HG02852 (cell line): Measurements from ENCODE around the gene NDUFV1.
"Not testable (repeated sequence)": the region's sequence is repeated elsewhere in the genome, so short reads cannot be mapped to it uniquely, and the experiment has no call there.

Experiments
- ATAC-seq: cut with Tn5 transposase; IDR thresholded peaks from one replicate; pipeline ENCODE4 v1.9.1; 2021; ENCODE audit warnings: mild to moderate bottlenecking, moderate library complexity; ENCODE audit not compliant: unreplicated experiment

The NDUFV1 gene

DNA sequence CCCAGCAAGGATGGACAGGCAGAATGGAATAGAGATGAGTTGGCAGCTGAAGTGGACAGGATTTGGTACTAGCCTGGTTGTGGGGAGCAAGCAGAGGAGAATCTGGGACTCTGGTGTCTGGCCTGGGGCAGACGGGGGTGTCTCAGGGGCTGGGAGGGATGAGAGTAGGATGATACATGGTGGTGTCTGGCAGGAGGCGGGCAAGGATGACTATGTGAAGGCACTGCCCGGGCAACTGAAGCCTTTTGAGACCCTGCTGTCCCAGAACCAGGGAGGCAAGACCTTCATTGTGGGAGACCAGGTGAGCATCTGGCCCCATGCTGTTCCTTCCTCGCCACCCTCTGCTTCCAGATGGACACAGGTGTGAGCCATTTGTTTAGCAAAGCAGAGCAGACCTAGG lies 20.8 kb upstream of the NDUFV1 start:
- ATAC-seq: no peak

DNA sequence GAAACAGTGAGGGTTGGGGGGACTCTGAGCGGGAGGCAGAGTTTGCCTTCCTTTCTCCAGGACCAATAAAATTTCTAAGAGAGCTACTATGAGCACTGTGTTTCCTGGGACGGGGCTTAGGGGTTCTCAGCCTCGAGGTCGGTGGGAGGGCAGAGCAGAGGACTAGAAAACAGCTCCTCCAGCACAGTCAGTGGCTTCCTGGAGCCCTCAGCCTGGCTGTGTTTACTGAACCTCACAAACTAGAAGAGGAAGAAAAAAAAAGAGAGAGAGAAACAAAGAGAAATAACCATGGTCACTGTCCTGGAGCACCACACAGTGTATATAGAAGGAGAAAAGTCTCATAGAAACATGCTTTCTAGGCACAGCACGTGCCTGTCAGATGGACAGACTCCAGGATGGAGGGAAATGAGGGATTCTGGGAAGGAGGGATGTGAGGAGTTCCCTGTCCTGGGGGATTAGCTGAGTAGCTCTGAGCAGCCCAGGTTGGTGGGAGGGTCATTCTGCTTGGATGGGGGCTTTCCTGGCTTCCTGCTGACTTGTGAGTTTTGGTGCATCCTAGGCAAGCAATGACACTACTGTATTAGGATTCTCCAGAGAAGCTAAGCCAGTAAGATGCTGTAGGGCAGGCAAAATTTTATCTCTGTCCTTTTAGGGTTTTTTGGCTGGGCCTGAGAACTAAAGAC lies 20.0 kb upstream of the NDUFV1 start:
- no peak for ATAC-seq

DNA sequence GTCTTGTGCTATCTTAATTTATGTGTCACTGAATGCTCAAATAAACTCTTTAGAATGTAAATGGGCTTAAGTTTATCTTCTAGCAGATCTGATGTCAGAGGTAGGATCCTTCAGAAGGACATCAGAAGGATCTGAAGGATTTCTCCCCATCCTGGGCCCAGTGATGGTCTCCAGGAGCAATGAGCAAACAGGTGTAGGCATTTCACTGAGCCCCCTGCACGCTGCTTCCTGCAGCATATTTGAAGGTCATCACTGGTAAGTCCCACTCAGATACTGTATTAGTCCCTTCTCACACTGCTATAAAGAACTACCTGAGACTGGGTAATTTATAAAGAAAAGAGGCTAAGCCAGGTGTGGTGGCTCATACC lies 18.6 kb upstream of the NDUFV1 start:
- peak; percentile 19 for ATAC-seq

DNA sequence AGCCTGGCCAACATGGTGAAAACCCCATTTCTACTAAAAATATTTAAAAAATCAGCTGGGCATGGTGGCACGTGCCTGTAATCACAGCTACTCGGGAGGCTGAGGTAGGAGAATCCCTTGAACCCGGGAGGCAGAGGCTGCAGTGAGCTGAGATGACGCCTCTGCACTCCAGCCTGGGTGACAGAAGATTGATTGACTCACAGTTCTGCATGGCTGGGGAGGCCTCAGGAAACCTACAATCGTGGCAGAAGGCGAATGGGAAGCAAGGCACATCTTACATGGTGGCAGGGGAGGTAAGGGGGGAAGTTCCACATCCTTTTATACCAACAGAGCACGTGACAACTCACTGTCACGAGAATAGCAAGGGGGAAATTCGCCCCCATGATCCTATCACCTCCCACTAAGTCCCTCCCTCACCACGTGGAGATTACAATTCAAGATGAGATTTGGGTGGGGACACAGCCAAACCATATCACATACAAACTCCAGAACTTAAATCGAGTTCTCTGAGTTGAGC lies 17.8 kb upstream of the NDUFV1 start:
- ATAC-seq: not testable (repeated sequence)

DNA sequence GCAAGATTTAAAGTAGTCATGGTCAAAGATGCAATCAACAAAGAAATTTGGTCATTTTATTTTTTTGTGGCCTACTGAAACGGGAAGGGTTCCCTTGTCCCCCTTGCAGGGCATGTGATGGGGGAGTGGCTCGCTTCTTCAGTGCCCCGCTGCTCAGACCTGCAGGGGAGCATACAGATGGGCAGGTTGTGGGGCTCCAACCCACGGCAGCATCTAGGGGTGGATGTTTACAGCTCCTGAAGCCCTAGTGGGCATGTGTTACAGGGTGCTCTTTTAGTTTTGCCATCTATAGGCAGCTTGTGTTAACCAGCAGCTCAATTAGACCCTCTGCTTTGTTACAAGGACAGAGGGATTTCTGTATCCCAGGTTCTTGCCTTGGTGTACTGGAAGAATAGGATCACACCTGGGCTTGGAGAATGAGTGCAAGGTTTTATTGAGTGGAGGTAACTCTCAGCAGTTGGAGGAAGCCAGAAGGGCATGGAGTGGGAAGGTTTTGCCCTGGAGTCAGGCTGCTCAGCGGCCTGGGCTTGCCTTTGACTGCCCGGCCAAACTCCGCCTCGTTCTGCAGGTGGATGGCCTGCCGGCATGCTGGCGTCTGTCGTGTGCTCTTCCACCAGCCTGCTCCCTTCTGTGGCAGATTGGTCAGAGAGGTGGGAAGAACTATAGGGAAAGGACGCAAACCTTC lies 13.7 kb upstream of the NDUFV1 start:
- ATAC-seq: no peak

DNA sequence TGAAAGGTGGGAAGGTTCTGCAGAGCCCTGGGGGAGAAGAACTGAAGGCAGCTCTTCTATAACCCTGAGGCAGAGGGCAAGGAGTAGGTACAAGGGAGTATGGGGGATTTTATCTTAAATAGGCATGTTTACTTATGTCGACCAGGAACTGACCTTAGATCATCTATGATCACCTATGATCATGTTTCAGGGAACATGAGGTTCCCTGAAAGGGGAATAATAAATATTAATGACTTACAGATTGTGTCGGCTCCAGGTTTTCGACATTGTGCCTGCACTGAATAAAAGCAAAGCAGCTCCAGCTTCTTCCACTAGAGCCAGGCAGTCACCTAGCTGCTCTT lies 13.2 kb upstream of the NDUFV1 start:
- no peak for ATAC-seq

DNA sequence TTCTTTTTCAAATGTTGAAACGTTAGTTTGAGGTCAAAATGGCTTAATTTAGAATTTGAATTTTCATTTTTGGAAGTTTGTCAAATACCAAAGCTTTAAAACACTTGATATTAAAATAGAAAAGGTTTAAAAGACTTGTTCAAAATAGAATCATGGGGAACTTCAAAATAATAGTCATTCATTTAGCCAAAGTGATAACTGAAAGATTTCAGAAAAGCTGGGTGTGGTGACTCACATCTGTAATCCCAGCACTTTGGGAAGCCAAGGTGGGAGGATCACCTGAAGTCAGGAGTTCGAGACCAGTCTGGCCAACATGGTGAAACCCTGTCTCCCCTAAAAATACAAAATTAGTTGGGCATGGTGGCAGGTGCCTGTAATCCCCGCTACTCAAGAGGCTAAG lies 12.3 kb upstream of the NDUFV1 start:
- no peak for ATAC-seq

DNA sequence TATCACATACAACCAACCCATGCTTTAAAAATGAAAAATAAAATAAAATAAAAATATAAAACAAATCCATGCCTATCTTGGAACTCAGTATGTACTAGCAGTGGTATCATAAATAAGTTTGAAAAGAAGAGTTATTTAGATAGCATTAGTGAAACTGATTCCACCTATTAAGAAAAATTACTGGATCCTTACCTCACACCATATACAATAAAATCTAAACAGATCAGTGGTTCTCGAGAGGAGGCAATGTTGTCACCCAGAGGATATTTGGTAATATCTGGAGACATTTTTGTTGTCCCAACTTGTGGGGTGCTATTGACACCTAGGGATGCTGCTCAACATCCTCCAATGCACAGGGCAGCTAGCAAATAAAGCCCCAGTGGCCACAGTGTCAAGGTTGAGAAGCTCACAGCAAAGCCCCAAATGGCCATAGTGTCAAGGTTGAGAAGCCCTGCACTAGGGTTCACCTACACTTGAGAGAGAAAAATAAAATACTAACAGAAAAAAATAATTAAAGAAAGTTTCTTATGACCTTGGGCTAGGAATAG lies 9.9 kb upstream of the NDUFV1 start:
- ATAC-seq: no peak

DNA sequence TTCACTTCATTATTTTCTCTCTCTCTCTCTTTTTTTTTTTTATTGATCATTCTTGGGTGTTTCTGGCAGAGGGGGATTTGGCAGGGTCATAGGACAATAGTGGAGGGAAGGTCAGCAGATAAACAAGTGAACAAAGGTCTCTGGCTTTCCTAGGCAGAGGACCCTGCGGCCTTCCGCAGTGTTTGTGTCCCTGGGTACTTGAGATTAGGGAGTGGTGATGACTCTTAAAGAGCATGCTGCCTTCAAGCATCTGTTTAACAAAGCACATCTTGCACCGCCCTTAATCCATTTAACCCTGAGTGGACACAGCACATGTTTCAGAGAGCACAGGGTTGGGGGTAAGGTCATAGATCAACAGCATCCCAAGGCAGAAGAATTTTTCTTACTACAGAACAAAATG lies 9.3 kb upstream of the NDUFV1 start:
- not testable (repeated sequence) for ATAC-seq

DNA sequence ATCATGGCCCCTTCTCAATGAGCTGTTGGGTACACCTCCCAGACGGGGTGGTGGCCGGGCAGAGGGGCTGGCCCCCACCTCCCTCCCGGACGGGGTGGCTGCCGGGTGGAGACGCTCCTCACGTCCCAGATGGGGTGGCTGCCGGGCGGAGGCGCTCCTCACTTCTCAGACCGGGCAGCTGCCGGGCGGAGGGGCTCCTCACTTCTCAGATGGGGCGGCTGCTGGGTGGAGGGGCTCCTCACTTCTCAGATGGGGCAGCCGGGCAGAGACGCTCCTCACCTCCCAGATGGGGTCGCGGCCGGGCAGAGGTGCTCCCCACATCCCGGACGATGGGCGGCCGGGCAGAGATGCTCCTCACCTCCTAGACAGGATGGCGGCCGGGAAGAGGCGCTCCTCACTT lies 8.8 kb upstream of the NDUFV1 start:
- not testable (repeated sequence) for ATAC-seq

DNA sequence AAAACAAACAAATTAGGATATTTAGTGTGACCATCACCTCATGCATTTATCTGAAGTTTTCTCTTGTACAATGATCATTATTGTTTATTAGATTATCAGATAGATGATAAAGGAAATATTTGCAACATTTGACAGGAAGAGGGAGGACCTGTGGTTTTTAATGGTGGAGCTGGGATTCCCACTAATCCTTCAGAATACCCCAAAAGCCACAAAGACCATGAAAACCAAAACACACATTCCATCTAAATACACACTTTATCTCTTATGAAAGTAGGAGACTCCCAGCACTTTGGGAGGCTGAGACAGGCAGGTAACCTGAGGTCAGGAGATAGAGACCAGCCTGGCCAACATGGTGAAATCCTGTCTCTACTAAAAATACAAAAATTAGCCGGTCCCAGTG lies 7.6 kb upstream of the NDUFV1 start:
- ATAC-seq: no peak

DNA sequence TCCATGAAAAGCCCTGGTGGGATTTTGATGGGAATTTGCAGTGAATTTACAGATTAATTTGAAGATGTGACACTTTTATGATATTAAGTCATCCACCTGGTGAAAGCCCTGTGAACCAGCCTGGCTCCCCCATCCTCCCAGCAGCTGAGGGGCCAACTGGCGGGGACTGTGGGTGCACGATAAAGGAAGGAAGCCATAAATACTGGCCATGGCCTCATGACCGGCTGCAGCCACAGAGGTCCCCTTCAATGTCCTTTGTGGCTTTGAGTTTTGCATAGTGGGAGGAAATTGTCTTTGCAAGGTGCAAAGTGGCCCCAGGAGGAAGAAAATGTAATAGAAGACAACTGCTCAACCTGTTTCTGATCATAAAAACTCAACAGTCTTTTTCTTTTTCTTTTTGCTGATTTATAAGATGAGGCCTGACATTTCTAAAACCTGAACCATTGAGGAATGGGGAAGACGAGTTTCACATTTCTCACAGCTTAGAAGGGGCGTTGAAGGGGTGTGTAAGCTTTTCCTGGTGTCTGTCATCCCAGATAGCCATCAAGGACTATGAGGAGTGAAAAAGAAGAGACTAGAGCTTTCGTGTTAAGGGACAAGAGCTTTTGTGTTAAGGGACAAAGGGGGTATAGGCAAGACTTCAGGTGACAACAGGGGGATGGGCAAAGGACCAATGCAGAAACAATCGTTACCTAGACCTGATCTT lies 6.3 kb upstream of the NDUFV1 start:
- no peak for ATAC-seq

DNA sequence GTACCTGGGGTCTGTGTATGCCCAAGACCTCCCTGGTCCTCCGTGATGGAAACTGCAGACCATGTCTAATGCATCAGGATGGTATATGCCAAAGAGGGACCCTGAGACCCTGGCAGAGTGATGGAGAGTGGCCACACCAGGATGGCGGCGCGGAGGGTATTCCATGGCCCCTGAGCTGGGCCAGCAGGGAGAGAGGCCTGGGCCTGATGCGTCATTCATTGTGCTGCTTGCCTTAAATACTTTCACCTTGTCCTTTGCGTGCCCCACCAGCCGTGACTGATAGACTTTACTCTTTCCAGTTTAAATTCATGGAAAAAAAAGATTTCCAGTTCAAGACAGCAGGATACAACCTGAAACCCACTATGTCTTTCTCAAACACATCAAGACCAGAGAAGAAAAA lies 5.6 kb upstream of the NDUFV1 start:
- ATAC-seq: no peak

DNA sequence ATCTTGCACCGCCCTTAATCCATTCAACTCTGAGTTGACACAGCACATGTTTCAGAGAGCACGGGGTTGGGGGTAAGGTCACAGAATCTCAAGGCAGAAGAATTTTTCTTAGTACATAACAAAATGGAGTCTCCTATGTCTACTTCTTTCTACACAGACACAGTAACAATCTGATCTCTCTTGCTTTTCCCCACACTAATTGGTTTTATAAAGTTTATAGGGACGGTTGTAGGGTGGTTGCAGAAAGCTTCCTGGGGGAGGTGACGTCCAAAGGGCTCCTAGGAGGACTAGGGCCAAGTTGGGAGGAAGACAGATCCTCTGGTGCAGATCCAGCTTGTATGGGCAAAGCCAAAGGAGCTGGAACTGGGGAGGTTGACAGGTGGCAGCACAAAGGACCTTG lies 2.6 kb upstream of the NDUFV1 start:
- ATAC-seq: not testable (repeated sequence)

DNA sequence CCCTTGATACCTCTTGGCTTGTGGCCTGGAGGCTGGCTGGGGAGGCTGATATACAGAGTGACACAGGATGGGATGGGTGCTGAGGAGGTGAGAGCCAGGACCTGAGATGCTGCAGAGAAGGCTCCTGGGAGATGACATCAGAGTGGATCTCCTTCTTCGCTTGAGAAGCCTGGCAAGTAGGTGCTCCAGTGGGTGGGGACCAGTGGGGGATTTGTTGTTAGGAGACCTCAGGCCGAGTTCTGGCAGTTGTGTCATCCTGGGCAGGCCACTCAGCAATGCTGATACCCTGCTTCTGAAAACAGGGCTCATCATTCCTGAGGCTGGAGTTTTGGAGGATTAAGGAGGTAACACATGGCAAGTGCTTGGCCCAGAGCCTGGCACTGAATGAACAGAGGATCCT lies 1.9 kb upstream of the NDUFV1 start:
- no peak for ATAC-seq

DNA sequence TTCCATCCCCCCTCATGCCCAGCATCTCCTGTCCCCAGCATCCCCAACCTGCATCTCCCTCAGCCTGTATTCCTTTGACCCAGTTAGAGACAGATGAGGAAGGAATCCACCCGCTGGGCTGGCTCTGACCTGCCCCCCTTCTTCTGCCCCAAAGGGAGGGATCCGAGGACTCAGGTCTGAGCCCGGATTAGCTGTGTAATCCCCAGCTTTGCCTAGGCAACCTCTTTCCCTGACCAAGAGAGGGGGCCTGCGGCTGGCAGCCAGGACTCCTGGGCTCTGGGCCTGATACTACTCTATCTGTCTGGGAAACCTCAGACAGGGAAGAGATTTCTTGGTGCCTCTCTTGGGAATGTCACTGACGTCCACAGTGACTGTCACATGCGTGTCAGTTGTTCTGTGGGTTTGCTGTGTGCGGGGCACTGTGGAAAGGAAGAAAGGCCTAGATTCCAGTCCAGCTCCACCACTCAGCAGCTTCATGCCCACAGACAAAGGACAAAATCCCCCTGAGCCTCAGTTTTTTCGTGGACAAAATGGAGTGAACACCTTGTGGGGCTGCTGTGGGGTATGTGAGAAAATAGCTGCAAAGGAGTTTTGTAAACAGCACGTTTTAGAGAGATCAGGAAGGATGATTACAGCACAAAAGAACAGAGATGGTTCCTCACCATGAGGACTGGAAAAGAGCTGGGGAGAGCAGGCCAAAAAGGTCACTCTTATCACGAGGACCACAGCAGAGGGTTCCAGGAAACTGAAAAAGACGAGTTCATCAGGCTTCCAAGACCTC lies 1.3 kb upstream of the NDUFV1 start:
- ATAC-seq: no peak

DNA sequence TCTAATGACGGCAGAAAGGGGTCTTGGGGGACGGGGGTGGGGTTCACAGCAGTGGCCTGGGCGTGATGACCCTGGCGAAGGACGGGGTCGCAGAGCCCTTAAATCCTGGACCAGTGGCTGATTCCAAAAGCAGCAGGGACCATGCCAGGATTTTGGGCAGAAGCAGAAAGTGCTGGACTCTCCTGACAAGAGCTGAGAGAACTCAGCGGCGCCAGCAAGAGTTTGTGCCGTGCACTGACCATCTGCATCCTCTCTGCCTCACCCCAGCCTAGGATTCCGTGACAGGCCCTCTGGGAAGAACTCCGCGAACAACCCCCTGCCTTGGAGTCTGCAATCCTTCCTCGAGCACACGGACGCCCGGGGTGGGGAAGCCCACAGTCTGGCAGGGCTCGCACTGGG lies 644 bp upstream of the NDUFV1 start:
- ATAC-seq: no peak

DNA sequence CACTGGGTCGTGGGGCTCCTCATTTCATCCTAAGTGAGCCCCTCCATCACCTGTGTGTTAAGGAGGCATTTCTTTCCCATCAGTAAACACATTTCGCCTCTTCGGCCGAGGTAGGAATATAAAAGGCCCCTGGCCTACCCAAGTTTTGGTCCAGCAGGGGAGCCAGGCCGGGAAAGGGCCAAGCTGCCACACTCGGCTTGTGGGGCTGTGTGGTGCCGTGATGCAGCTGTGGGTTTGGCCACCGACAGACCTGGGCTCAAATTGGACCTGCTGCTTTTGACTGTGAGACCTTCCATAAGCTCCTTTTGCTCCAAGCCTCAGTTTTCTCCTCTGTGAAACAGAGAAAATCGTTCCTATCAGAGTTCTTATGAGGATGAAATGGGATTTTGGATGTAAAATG lies 771 bp downstream of the NDUFV1 start:
- ATAC-seq: no peak

DNA sequence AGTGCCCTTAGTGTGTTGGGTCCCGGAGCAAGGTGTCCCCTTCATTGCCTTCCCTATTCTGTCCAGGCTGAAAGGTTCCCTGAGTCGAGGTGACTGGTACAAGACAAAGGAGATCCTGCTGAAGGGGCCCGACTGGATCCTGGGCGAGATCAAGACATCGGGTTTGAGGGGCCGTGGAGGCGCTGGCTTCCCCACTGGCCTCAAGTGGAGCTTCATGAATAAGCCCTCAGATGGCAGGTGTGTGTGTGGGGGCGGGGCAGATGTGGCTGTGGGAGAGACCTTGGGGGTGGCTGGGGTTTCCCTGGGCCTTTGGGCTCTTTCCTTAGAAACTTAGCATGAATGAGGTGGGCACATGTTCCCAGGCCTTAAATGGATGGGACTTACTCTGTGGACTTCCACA lies 1.8 kb downstream of the NDUFV1 start:
- ATAC-seq: no peak

DNA sequence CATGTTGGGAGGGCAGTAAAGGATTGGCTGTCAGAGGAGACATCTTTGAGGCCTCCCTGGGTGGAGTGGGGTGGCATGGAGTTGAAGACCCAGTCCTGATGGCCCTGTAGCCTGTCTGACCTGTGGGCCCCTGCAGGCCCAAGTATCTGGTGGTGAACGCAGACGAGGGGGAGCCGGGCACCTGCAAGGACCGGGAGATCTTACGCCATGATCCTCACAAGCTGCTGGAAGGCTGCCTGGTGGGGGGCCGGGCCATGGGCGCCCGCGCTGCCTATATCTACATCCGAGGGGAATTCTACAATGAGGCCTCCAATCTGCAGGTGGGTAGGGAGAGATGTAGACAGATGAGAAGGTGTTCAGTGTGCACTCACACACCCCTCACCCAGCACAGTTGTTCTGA lies 2.6 kb downstream of the NDUFV1 start:
- no peak for ATAC-seq

DNA sequence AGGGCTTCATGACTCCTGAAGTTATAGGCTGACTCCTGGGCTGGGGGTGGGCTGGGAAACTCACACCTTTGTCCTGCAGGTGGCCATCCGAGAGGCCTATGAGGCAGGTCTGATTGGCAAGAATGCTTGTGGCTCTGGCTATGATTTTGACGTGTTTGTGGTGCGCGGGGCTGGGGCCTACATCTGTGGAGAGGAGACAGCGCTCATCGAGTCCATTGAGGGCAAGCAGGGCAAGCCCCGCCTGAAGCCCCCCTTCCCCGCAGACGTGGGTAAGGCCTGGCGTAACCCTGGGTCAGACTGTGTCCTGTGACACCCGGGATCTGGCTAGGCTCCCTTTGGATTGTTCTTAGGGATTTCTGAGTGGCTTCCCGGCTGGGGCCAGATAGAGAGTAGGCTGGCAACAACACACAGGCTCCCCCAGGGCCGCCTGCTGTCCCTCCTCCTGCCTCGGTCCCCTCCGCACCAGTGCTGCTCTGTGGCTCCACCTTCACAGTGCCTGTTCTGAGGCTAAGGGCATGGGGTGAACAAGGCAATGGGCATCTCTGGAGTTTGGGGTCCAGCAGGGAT lies 3.6 kb downstream of the NDUFV1 start:
- no peak for ATAC-seq
